Neural progenitor cell (in vitro differentiated cells): ENCODE results near the gene WBP4.

Experiments
- CTCF ChIP-seq: fragments of 200-600 bp; sonication (generic); IDR thresholded peaks from 2 replicates; pipeline ENCODE4 v1.5.1; 2017; ENCODE audit warnings: antibody characterized with exemption, mild to moderate bottlenecking
- EZH2 ChIP-seq: fragments of 200-600 bp; sonication (generic); IDR thresholded peaks from 2 replicates; pipeline ENCODE4 v1.6.1; 2017; ENCODE audit warnings: antibody characterized with exemption, mild to moderate bottlenecking, moderate library complexity

- TF ChIP-seq CTCF, result no peak
- TF ChIP-seq EZH2, result no peak
Observed at GRCh38 chr13:41039746-41040145, 21.6 kb upstream of the WBP4 start.
